HG02973 (cell line): ENCODE data around the gene MOB3B.
A peak's percentile ranks its signal among the peaks of the same experiment; 100 is the strongest.
"Not testable (repeated sequence)": the region's sequence is repeated elsewhere in the genome, so short reads cannot be mapped to it uniquely, and the experiment has no call there.

ENCODE experiments used
- ATAC-seq: cut with Tn5 transposase; IDR thresholded peaks from one replicate; pipeline ENCODE4 v1.9.1; 2021; ENCODE audit warnings: moderate library complexity; ENCODE audit not compliant: unreplicated experiment

The MOB3B gene

GRCh38 chr9:27451207-27451797, 78.3 kb downstream of the MOB3B start:
- peak; percentile 62 for ATAC-seq

GRCh38 chr9:27450752-27451151, 78.9 kb downstream of the MOB3B start:
- no peak for ATAC-seq

- not testable (repeated sequence) for ATAC-seq
Observed at GRCh38 chr9:27448356-27448755, 81.3 kb downstream of the MOB3B start.

GRCh38 chr9:27447031-27447683, 82.5 kb downstream of the MOB3B start:
- ATAC-seq, result no peak

GRCh38 chr9:27445688-27446087, 83.9 kb downstream of the MOB3B start:
- no peak for ATAC-seq

- no peak for ATAC-seq
Observed at GRCh38 chr9:27445057-27445595, 84.5 kb downstream of the MOB3B start.

- ATAC-seq, result no peak
Observed at GRCh38 chr9:27442464-27442863, 87.2 kb downstream of the MOB3B start.

GRCh38 chr9:27441741-27442070, 87.9 kb downstream of the MOB3B start:
- peak; percentile 97 for ATAC-seq

GRCh38 chr9:27440888-27441740, 88.5 kb downstream of the MOB3B start:
- no peak for ATAC-seq

- ATAC-seq, result no peak
Observed at GRCh38 chr9:27438522-27438921, 91.1 kb downstream of the MOB3B start.

- ATAC-seq, result no peak
Observed at GRCh38 chr9:27437652-27438373, 91.8 kb downstream of the MOB3B start.

GRCh38 chr9:27436234-27436633, 93.4 kb downstream of the MOB3B start:
- no peak for ATAC-seq

GRCh38 chr9:27433631-27434325, 95.8 kb downstream of the MOB3B start:
- ATAC-seq, result no peak

- ATAC-seq, result no peak
Observed at GRCh38 chr9:27432308-27432707, 97.3 kb downstream of the MOB3B start.

GRCh38 chr9:27431543-27432147, 98.0 kb downstream of the MOB3B start:
- no peak for ATAC-seq

GRCh38 chr9:27430750-27431535, 98.7 kb downstream of the MOB3B start:
- no peak for ATAC-seq

GRCh38 chr9:27429917-27430316, 99.7 kb downstream of the MOB3B start:
- ATAC-seq, result no peak

- ATAC-seq, result no peak
Observed at GRCh38 chr9:27429436-27429835, 100.2 kb downstream of the MOB3B start.

- ATAC-seq, result no peak
Observed at GRCh38 chr9:27428551-27428950, 101.1 kb downstream of the MOB3B start.
